DMS53 (cell line): ENCODE measurements around the gene ANKS1B.
"Not testable (repeated sequence)": the region's sequence is repeated elsewhere in the genome, so short reads cannot be mapped to it uniquely, and the experiment has no call there.

ENCODE experiments used
- DNase-seq: peaks from one replicate; lab custom pipeline; 2025; lab: John Stamatoyannopoulos, UW

ANKS1B gene

DNA sequence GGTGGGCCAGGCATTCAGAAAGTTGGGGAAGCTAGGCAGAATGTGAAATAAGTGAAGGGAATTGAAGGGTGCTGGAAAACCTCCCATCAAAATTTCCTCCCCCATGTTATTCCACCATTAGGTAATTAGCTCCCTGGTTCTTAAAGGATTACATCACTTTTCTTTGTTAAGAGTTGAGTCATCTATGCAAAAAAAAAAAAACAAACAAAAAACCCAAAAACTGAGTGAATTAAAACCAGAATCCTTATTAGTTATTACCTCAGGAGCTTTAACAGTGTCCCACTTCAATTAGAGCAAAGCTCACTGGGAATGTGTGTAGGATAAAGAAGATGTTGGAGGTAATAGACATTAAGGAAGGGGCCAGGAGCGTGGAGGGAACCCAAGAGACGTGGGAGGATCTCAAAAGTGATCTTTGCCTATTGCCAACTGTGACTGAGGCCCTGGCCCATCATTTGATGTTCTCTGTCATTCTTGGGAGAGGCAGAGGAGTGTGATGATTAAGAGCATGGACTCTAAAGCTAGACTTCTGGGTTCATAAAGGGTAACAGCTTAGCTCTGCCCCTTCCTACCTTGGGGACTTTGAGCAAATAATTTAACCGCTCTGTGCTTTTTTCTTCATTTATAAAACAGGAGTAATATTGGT, 975.0 kb downstream of the ANKS1B start:
- DNase-seq: no peak

DNA sequence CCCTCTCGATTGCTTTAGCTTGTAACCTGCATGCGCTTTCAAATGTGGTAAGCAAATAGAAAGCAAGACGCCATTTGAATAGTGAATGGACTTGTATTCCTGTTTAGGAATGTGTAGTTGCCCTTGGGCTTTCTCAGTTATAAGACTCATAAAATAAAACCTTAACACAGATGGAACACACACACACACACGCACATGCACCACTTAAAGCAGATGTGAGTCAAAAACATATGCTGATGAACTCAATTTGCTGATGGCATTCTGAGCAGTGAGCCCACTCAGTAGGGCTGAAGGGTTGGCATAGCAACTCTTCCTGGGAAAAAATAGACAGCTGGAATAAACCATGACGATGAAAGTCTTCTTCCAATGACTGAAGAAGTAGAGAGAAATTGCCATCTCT, 979.1 kb downstream of the ANKS1B start:
- DNase-seq: no peak

DNA sequence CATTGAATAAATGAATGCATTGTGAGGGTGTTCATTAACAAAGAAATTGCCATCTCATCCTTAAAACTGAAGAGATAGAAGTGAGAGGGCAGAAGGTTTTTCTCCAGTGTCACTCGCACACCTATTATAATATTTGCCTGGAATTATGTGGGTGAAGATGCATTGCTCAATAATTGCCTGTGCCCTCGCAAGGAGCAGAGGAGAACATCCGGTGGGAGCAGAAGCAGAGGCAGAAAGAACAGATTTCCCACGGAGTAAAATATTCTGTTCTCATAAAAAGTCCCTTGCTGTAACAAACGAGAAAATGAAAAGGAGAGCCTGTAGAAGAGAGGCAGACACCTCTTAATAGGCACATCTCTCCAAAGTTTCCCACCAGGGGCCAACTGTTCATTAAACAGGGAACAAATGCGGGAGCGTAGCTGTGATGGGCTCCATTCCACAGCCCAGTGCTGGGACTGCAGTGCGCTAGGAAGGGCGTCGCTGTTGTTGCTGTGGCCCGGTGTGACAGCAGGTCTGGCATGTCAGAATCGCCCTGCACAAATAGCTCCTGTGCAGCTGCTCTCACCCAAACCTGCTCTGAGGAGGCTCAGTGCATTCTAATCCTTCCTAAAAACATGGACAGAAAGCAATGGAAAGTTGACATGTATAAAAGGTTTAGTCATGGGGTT, 979.8 kb downstream of the ANKS1B start:
- no peak for DNase-seq

DNA sequence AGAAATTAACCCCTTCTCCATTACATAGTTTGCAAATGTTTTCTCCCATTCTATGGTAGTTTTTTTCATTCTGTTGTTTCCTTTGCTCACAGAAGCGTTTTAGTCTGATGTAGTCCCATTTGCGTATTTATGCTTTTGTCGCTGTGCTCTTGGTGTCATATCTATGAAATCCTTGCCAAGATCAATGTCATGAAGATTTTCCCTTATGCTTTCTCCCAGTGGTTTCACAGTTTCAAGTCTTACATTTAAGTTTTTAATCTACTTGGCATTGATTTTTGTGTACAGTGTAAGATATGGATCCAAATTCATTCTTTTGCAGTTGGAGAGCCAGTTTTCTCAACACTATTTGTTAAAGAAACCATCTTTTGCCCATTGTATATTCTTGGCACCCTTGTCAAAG, 982.0 kb downstream of the ANKS1B start:
- DNase-seq: no peak

- no peak for DNase-seq
Observed at GRCh38 chr12:99002156-99002555, 982.6 kb downstream of the ANKS1B start.

DNA sequence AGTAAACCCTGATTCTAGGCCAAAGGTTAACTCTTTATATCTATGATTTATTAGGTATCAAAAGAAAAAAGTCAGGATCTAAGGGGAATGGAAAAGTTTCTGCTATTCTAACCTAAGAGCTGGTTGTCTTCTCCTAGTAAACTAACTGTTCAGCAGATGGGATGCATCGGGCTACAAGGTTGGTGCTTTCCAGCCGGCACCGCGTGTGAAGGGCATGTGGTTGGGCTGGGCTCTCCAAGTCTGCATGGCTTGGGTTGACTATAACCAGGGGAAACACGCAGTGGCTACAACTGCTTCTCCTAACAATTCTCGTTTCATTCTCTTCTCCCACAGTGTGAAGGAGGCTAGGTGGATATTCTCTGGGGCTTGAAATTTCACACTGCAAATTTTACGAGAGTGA, 985.2 kb downstream of the ANKS1B start:
- DNase-seq: no peak

GRCh38 chr12:98998697-98999299, 985.9 kb downstream of the ANKS1B start:
- peak; percentile 81 for DNase-seq

- DNase-seq: no peak
Observed at GRCh38 chr12:98997899-98998298, 986.8 kb downstream of the ANKS1B start.

DNA sequence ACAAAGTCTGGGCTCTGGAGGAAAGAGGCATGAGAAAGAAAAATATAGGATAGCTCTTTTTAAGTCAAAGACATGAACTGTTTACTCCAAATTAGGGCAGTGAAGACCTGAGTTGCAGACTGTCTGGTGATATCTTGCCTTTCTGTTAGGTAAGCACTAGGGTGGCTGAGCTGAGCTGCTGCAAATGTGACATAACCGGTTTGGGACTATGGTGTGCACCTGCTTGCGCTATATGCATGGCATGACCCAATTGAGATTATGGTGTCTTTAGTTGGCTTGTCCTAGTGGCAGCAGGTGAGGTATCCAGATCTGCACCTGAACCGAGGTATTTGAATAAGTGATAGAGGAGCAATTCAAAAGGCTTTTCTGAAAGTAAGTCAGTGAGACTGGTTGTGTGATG, 994.1 kb downstream of the ANKS1B start:
- peak; percentile 99 for DNase-seq

DNA sequence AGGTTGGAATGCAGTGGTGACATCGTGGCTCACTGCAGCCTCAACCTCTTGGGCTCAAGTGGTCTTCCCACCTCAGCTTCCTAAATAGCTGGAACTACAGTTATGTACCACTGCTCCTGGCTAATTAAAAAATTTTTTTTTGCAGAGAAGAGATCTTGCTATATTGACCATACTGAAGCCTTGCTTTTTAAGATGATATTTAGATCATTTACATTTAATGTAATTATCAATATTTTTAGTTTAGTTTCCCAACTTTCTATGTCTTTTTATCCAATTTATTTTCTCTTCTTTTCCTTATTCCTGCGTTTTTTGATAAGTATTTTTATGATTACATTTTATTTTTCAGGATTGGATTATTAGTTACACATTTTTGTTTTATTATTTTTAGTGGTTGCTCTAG, 999.6 kb downstream of the ANKS1B start:
- DNase-seq: no peak

GRCh38 chr12:98983647-98984046, 1001.1 kb downstream of the ANKS1B start:
- DNase-seq: no peak

DNA sequence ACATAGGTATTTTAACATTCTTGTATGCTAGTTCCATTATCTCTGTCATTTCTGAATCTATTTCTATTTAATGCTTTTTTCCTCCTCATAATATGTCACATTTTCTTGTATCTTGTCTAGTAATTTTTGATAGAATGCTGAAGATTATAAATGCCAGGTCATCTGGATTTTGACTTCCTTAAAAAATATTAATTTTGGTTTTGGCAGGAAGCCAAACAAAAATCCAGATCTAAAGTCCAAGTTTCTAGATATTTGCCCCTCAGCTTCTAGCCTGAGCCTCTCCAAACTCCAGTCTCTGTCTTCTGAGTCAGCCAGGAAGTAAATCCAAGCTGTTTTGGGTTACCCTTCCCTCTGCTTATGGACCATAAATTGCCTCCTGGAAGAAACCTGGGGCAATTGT, 1004.2 kb downstream of the ANKS1B start:
- DNase-seq: no peak

DNA sequence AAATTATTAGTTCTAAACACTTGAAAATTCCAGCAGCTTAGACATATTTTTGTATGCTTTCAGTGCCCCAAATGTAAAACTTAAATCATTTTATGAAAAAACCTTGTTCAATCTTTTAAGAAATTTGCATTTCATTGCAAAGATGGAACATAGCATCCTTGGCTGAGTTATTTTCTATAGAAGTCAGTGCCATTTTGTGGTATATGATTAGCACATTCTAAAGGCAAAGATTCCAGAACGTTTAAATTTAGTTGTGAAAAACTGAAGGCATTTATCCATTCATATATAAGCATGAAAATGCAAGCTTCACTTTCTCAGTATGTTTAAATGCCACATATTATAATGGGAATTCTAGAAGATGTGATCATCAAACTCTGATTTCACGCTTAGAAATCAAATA, 1007.5 kb downstream of the ANKS1B start:
- DNase-seq: no peak

- DNase-seq: no peak
Observed at GRCh38 chr12:98974767-98975381, 1009.9 kb downstream of the ANKS1B start.

GRCh38 chr12:98973395-98973794, 1011.3 kb downstream of the ANKS1B start:
- peak; percentile 60 for DNase-seq

DNA sequence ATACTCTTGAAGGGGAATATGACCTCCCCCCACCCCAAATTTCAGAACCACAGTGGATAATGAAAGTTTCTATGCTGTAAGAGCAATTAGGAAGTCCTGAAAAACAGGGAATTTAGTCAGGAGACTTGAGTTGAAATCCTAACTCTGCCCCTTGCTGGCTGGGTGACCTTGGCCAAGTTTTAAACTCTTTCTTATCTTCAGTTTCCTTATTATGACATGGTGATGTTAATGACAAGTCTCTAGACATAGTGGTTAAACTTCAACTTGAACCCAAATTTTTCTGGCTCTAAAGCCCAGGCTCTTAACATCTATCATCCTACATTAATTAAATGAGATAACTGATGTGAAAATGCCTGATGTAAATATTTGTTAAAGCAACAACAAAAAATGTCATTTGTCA, 1013.8 kb downstream of the ANKS1B start:
- DNase-seq: no peak

GRCh38 chr12:98970210-98970609, 1014.5 kb downstream of the ANKS1B start:
- no peak for DNase-seq

- DNase-seq: no peak
Observed at GRCh38 chr12:98968896-98969295, 1015.8 kb downstream of the ANKS1B start.

- DNase-seq: not testable (repeated sequence)
Observed at GRCh38 chr12:98957135-98957534, 1027.6 kb downstream of the ANKS1B start.

DNA sequence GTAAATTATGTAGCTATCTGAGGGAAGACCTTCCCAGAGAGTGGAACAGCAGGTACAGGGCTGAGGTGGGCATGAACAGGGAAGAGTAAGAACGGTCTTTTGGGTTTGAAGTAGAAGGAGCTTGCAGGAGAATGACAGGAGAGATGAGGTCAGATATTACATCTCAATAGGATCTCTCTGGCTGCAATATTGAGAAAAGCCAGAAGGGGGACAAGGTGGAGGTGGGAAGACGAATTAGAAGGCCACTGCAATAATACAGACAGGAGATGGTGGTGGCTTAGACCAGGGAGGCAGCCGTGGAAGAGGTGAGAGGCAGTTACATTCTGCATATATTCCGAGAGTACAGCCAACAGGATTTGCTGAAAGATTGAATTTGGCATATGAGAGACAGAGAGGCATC, 1029.5 kb downstream of the ANKS1B start:
- peak; percentile 91 for DNase-seq

DNA sequence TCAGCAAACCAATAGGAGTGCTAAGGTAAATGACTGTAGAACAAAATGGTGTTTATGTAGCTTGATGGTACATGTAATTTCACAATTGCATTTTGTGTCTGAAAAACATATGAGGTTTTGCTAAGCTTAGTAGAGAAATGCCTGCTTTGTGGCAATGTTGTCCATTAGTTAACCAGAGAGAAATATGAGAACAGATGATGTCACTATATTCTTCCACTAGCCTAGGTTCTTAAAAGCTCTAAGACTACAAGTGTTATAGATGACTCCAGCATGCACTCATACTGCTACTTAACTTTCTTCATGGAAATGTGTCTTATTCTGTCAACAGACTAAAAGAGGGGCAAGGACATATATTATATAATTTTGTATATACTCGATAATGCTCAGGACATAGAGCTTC, 1030.2 kb downstream of the ANKS1B start:
- no peak for DNase-seq

DNA sequence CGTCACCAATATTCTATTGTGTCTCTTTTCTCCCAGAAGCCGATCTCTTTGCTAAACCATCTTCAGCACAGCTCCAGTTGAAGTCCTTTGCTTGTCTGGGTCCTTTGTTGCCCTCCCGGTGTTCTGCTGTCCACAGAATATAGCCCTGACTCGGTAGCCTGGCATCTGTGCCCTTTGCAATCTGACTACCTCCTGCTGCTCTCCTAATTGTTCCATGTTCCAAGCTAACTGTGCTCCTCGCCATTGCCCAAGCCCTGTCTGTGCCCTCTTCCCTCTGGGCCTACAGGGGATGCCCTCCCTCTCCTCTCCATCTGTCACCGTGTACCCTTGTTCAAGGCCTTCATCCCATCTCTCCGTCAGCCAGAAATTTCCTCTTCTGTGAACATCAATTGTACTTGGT, 1033.3 kb downstream of the ANKS1B start:
- DNase-seq: no peak

DNA sequence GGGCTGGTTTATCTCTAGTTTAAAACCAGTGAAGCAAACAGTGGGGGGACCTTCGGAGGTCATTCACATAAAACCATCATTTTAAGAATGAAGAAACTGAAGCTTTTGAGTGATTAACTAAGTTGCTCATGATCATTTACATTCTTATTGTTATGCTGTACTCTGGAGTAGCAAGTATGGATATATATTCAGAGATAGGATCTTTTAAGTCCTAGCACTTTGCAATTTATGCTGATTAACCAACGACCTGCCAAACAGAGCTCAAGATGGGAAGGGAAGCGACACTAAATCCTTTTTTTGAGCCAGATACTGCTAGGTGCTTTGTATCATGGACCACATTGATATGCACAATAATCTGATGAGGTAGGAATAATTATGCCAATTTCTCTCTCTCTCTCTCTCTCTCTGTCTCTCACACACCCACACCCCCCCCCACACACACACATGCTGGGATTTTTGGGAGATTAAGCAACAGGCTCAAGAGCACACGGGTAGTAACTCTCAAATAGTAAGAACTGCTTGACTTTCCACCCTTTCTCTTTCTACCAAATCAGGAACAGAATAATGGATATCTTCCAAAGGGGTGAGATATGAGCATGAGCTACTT, 1036.3 kb downstream of the ANKS1B start:
- DNase-seq: no peak
